Neural crest cell (in vitro differentiated cells): ENCODE results near the gene FFAR3. TPM values are rescaled to one million over a fixed set of nuclear protein-coding genes. Genes with fewer than 3 reads are reported as not detected.

Experiments
- DNase-seq: peaks from one replicate; pipeline ENCODE4 v3.0.0; 2021; ENCODE audit warnings: low read depth, mixed read lengths, low spot score
- H3K27ac Mint-ChIP-seq: one replicate; pipeline ENCODE4 v1.8.0; 2021; ENCODE audit warnings: mild to moderate bottlenecking, mixed read lengths; ENCODE audit not compliant: unreplicated experiment
- H3K27me3 Mint-ChIP-seq: 2 replicates; pipeline ENCODE4 v1.8.0; 2021; ENCODE audit warnings: low read depth, mild to moderate bottlenecking, mixed read lengths
- H3K36me3 Mint-ChIP-seq: 2 replicates; pipeline ENCODE4 v1.8.0; 2021; ENCODE audit warnings: low read depth, mild to moderate bottlenecking, mixed read lengths
- H3K4me1 Mint-ChIP-seq: 2 replicates; pipeline ENCODE4 v1.8.0; 2021; ENCODE audit warnings: mixed read lengths
- H3K4me3 Mint-ChIP-seq: one replicate; pipeline ENCODE4 v1.8.0; 2021; ENCODE audit warnings: mild to moderate bottlenecking, mixed read lengths
- H3K9me3 Mint-ChIP-seq: 2 replicates; pipeline ENCODE4 v1.8.0; 2021; ENCODE audit warnings: mixed read lengths
- total RNA-seq: library from RNA; stranded (reverse); gene quantifications from 2 replicates; pipeline ENCODE4 v1.2.1, GENCODE V29; 2021
- TF ChIP-seq, protein P1 (sequence below): fragments of 200-600 bp; sonication (generic); conservative IDR thresholded peaks from 2 replicates; pipeline ENCODE4 v1.5.0; 2021; ENCODE audit warnings: antibody characterized with exemption, mild to moderate bottlenecking

Gene FFAR3
- total RNA-seq, 1 donor from 2014 or later: not detected

DNA sequence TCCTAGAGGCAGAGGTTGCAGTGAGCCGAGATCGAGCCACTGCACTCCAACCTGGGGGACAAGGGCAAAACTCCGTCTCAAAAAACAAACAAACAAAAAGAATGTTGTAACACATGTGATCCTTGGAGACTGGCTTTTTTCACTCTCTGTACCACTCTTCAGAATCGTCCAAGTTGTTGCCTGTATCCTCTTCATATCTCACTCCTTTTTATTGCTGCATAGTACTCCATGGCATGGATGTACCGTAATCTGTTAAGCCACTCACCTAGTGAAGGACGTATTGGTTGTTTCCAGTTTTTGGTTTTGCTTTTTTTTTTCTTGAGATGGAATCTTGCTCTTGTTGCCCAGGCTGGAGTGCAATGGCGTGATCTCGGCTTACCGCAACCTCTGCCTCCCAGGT, 36.2 kb upstream of the FFAR3 start:
- Mint-ChIP-seq H3K27ac (no peak overlapping the region), H3K4me1 (peaks cover 13% of the 10 kb centered on the region), H3K9me3 (no peaks in the 10 kb centered on the region), H3K27me3 (peaks cover 16% of the 10 kb centered on the region), H3K4me3 (no peak overlapping the region), H3K36me3 (no peaks in the 10 kb centered on the region)
- TF ChIP-seq, protein P1, sequence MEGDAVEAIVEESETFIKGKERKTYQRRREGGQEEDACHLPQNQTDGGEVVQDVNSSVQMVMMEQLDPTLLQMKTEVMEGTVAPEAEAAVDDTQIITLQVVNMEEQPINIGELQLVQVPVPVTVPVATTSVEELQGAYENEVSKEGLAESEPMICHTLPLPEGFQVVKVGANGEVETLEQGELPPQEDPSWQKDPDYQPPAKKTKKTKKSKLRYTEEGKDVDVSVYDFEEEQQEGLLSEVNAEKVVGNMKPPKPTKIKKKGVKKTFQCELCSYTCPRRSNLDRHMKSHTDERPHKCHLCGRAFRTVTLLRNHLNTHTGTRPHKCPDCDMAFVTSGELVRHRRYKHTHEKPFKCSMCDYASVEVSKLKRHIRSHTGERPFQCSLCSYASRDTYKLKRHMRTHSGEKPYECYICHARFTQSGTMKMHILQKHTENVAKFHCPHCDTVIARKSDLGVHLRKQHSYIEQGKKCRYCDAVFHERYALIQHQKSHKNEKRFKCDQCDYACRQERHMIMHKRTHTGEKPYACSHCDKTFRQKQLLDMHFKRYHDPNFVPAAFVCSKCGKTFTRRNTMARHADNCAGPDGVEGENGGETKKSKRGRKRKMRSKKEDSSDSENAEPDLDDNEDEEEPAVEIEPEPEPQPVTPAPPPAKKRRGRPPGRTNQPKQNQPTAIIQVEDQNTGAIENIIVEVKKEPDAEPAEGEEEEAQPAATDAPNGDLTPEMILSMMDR: no peak
- no peak for DNase-seq

DNA sequence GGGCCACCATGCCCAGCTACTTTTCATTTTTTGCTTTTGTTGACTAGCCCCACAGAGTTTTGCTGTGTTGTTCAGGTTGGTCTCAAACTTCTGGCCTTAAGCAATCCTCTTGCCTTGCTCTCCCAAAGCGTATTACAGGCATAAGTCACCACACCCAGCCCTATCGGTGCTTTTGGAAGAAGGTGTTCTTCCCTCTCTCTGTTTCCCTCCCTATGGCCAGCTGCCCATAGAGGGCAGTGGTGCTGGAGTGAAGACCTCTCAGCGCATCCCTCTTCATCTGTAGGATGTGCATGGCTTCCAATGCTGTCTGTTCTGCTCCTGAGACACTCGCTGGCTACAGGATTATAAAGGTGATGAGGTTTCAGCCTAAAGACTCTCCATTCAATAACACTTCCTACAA, 30.6 kb upstream of the FFAR3 start:
- TF ChIP-seq, protein P1: peak; percentile 32
- Mint-ChIP-seq H3K36me3 (no peaks in the 10 kb centered on the region), H3K27ac (no peak overlapping the region), H3K4me1 (no peaks in the 10 kb centered on the region), H3K4me3 (no peak overlapping the region), H3K9me3 (no peaks in the 10 kb centered on the region), H3K27me3 (peaks cover 25% of the 10 kb centered on the region)
- no peak for DNase-seq

DNA sequence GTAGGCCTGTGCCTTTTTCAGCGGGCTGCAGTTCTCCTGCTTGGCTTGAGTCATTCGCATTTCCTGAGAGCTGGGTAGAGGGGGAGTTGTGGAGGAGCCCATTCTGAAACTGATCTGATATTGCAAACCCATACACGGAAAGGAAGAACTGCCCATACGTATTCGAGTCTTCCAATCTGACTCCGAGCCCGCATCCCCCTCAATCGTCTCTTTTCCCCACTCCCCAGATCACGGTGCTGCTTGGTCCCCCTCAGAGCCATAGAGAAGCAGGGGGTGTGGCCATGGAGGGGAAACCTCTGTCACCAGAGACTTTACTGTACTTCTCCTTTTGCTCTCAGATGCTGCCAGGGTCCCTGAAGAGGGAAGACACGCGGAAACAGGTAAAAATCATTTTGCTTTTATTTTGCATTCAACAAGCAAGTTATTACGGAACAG, 29.4 kb upstream of the FFAR3 start, which contains the start of gene CD22:
TSS of gene CD22 (plus strand) at position 337 of the 435 bp plus-strand sequence. CDS start 2,854 bp downstream, outside the sequence.
- H3K4me1 Mint-ChIP-seq: no peaks in the 10 kb centered on the region
- H3K27ac Mint-ChIP-seq: no peak within 1 kb of the TSS
- TF ChIP-seq, protein P1: no peak
- H3K27me3 Mint-ChIP-seq: peaks cover 25% of the 10 kb centered on the region
- H3K36me3 Mint-ChIP-seq: no peaks in the 10 kb centered on the region
- DNase-seq: no peak
- no peaks in the 10 kb centered on the region for H3K9me3 Mint-ChIP-seq
- H3K4me3 Mint-ChIP-seq: no peak within 1 kb of the TSS

DNA sequence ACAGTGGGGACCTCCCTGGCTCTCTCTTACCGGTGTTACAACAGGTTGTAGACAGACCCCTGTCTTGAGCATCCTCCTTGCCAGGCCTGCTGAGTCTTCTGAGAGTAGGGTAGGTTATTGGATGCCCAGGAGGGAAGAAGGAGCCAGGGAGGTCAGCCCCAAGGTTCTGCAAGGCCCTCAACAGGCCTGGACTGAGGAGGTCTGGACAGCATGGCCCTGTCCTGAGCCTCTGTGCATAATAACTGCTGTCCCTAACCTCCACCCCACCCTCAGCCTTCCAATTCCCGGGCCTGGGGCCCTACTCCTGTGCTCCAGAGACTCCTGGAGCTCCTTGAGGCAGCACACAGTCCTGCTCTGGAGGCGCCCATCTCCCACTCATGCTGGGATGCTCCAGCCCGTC, 28.9 kb upstream of the FFAR3 start:
- no peak overlapping the region for H3K4me3 Mint-ChIP-seq
- peaks cover 25% of the 10 kb centered on the region for H3K27me3 Mint-ChIP-seq
- H3K9me3 Mint-ChIP-seq: no peaks in the 10 kb centered on the region
- no peak for DNase-seq
- TF ChIP-seq, protein P1: no peak
- no peaks in the 10 kb centered on the region for H3K36me3 Mint-ChIP-seq
- no peaks in the 10 kb centered on the region for H3K4me1 Mint-ChIP-seq
- H3K27ac Mint-ChIP-seq: no peak overlapping the region

DNA sequence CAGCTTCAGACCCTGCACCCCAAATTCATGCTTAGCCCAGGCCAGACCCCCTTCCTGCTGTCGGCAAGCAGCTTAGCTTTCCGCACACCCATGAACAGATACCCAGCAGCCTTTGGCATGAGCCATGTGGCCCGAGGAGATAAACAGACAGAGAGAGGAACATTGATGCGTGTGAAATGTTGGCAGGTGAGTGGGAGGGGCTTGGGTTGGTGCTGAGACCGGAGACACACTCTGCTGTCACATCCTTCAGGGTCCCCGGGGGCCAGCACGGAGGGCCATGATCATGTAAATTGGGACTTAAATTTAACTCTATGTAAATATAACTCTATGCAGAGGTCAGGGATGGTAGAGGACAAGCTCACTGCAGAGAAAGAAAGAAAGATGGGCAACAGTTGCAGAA, 27.8 kb upstream of the FFAR3 start:
- Mint-ChIP-seq H3K4me1 (no peaks in the 10 kb centered on the region), H3K36me3 (no peaks in the 10 kb centered on the region), H3K27ac (no peak overlapping the region), H3K4me3 (no peak overlapping the region), H3K27me3 (peaks cover 18% of the 10 kb centered on the region), H3K9me3 (no peaks in the 10 kb centered on the region)
- DNase-seq: no peak
- TF ChIP-seq, protein P1: no peak
